ENCODE results near the gene BAIAP3.

GRCh38 chr16:1325261-1325660 lies 8.2 kb upstream of the BAIAP3 start:
- no peak for TF ChIP-seq CHD1 (IDR thresholded peaks at IDR 0.05; ENCODE audit: low read depth, low read length)
- no peak for TF ChIP-seq RAD21 (IDR thresholded peaks at IDR 0.05; ENCODE audit: low read length)
- TF ChIP-seq POLR2A (IDR thresholded peaks at IDR 0.05; ENCODE audit: low read depth, low read length) = no peak
- TF ChIP-seq CTCF (conservative IDR thresholded peaks at IDR 0.05; ENCODE audit: low read depth, low read length) = no peak

Measured in IMR-90 (cell line).